NAMALWA (cell line): ENCODE results near the gene HHIPL1.
A peak's percentile ranks its signal among the peaks of the same experiment; 100 is the strongest.
"Not testable (repeated sequence)": the region's sequence is repeated elsewhere in the genome, so short reads cannot be mapped to it uniquely, and the experiment has no call there.

Source experiments
- DNase-seq: peaks from one replicate; pipeline ENCODE4 v3.0.0-alpha.2; 2015; ENCODE audit warnings: low spot score

HHIPL1 gene

DNA sequence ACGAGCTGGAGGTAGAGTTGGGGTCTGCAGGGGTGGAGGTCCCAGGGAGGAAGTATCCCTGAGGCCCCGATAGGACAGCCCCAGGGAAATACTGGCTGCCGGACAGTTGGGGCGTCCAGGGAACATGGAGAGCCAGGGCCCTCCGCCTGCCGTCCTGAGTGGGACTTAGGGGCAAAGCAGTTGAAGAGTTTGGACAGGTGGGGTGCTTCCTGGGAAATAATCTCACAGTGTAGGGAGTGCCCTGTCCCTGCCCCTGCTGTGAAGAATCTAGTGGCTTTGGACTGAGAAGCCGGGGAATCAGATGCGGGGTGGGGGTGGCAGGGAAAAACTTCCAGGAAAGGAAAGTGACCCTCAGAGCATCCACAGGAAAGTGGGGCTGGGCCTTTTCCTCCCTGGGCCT lies 9.8 kb upstream of the HHIPL1 start:
- DNase-seq: no peak

DNA sequence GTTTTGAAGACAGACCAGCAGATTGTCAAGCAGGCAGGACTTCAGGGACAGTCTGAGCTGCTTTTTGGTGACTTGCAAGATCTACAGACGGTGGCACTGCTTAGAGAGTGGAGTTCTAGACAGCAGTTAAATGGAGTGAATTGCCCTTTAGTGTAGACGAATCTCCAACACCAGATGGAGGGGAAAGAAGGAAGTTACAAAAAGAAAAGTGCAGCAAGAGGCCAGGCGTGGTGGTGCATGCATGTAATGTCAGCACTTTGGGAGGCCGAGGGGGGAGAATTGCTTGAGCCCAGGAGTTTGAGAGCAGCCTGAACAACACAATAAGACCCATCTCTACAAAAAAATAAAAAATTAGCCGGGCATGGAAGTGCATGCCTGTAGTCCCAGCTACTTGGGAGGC lies 8.4 kb upstream of the HHIPL1 start:
- DNase-seq: peak; percentile 49

DNA sequence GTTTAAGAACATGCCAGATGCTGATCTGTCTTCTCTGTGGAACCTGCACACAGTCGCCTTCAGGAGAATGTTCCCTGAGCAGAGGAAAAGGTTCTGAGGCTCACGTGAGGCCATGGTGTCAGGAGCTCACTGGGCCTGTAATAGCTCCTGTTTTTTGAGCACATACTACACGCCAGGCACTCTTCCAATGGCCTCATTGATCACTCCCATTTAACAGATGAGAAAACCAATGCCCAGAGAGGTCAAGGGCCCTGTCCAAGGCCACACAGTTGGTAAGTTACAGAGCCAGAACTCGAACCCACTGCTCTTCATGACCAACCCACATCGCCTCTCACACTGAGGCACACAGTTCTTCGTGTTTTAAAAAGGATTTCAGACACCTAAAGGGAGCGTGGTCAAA lies 7.3 kb upstream of the HHIPL1 start:
- no peak for DNase-seq

DNA sequence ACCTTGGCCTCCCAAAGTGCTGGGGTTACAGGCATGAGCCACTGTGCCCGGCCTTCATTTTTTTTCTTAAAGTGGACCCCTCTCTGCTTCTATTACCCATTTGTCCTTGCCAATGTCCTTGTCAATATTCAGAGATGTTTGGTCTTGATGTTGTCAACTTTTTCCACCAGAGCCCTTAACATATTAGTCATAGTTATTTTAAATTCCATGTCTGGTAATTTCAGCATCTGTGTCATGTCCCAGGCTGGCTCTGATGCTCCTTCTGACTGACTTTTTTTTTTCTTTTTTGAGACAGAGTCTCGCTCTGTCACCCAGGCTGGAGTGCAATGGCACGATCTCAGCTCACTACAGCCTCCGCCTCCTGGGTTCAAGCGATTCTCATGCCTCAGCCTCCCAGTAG lies 2.2 kb upstream of the HHIPL1 start:
- DNase-seq: not testable (repeated sequence)

DNA sequence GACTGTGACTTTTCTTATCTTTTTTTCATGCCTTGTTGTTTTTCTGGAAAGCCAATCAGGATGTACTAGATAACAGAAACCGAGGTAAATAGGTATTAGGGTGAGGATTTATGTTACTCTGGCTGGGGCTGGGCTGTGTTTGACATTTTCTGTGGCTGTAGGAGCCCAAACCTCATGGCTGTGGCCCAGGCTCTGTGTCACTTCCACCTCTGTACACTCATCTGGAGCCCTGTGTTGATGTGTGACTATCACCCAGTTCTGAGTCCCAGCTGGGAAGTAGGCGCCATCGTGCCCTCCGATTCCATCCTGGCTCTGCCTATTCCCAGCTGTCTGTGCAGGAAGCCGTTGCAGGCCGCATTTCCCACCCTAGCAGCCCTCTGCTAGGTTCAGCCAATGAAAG lies 1.6 kb upstream of the HHIPL1 start:
- DNase-seq: no peak

DNA sequence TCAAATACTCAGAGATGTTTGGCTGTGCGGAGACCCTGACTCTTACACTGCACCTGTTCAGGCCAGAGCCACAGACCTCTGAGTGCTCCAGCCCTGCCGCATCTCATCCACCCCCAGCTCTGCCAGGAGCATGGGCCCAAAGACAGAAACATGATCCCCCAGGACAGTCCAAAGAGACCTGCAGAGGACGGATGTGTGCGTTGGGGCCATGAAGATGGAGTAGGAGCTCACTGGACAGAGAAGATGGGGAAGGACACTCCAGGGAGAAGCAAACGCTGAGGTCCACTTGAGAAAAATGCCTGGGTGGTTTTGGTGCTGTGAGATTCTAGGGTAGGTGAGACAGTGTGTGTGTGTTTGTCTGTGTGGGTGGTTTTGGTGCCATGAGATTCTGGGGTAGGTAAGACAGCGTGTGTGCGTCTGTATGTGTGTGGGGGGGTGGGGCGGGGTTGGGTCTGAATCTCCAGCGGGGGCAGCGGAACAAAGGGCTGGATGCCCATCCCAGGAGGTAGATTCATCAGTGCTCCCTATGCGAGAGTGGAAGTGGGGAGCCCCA lies 818 bp upstream of the HHIPL1 start:
- DNase-seq: no peak

DNA sequence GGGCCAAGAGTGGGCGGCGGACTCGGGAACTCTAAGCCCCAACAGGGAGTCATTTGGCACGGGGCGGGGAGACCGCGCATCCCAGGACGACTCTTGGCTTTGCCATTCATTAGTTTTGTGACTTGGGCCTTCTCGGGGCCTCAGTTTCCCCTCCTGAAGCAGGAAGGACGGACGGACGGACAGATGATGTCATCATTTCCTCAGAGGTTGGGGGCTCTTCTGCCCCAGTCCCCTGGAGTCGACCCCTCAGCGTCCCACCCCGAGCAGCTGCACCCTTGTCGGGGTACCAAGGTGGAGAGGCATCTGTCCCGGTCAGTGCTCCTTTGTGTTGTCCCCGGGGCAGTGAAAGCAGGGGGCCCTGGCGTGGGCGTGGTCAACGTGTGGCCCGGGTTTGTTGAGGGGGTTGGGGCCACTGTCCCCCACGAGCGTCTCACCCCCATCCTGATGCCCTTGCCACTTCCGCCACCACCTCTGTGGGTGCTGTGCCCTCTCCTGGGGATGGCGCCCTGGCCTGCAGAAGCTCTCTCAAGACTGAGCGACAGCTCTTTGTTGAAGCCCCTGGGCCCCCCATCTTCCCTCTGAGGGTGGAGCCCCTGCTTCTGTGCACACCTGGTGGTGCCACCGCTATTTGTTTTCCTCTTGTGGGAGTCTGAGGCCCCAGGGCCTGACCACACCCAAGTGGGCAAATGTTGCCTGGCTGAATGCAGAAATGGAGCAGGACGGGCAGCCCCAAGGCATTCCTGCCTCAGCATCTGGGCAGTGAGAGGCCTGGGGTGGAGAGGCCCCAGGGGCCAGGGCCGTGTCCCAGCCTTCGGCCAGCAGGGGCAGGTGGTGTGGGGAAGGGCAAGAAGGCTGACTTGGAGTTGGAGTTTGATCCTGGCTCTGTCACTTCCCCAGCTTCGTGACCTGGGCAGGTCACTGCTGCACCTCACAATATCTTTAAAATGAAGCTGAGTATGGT lies 896 bp downstream of the HHIPL1 start:
- no peak for DNase-seq

DNA sequence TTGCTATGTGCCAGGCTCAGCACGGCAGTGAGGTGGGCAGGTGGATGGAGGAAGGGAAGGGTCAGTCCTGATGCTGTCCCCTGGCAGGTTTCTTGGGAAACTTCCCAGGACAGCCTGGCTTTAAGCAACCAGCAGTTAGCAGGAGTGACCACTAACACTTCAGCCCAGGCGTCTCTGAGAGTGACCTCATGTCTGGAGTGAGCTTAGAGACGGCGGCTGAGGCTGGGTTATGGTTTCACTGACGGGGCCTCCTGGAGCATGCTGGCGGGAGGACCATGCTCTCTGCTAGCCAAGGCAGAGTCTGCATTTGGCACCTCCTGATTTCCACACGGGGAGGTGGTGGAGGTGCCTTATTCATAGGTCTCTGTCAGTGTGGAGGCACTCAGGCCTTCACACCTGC lies 2.5 kb downstream of the HHIPL1 start:
- DNase-seq: no peak

DNA sequence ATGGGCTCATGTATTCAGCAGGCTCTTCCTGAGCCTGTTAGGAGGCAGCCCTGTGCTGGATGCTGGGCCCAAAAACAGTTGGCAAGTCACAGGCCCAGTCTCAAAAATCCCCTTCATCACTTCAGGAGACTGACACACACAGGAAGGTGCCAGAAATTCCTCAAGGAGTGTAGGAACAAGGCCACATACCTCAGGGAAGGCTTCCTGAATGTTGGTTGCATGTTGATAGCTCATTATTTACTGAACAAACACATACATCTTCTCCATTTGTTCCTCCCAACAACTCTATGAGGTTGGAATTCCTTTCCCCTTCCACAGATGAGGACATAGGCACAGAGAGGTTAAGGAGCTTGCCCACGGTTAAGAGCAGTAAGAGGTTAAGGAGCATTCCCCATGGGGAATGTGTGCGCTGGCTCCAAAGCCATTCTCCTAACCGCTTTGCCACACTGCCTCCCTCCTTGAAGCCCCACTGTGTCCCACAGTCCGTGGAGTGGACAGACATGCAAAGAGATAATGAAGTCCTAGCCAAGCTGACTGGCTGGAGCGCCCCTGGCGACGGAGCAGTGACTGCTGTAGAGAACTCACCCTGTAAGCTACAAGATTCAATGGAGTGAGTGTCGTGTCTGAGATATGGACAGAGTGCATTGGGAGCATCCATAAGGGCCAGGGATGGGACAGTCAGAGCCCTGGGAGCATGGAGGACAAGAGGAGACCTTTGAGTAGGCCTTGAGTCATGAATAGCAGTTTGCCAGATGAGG lies 3.3 kb downstream of the HHIPL1 start:
- no peak for DNase-seq

DNA sequence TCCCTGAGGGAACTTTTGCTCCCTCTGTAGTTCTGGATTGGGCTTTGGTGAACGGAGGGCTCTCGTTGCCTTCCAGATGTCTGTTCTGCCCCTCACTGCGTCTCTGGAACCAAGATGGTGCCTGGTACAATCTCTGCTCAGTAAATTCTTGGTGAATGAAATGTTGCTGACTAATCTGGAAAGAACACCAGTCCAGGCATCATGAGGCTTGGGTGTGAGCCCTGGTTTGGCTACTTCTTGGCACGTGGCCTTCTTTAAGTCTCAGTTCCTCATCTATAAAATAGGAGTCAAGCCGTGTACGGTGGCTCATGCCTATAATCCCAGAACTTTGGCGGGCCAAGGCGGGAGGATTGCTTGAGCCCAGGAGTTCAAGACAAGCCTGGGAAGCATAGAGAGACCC lies 4.3 kb downstream of the HHIPL1 start:
- DNase-seq: no peak

DNA sequence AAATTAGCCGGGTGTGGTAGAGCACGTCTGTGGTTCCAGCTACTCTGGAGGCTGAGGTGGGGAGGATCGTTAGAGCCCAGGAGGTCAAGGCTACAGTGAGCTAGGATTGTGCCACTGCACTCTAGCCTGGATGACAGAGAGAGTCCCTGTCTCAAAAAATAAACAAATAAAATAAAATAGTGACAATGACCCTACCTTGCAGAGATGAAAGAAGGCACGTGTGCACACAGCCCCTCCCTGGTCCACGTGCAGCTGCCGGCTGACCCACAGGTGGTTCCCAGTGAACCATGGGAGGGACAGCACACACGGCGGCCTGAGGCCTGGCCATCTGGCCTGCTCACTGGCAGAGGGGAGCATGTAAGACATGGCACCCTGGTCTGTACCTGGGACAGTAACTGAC lies 4.7 kb downstream of the HHIPL1 start:
- no peak for DNase-seq

DNA sequence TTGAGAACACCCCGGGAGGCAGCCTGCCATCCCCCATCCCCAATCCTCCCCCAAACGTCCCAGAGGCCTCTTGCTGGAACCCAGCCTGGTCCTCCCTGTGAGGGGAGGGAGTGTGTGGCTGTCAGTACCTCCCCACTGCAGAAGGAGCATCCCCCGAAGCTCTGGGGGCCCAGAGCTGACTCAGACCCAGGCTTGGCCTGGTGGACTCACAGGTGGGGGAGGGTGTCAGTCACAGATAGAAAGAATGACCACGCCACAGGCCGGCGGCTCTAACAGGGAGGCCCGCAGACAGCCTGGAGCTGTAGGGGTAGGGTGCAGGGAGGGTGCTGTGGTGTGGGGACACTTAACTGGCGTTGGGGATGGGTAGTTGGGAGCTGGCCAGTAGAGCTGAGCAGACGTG lies 5.3 kb downstream of the HHIPL1 start:
- no peak for DNase-seq

DNA sequence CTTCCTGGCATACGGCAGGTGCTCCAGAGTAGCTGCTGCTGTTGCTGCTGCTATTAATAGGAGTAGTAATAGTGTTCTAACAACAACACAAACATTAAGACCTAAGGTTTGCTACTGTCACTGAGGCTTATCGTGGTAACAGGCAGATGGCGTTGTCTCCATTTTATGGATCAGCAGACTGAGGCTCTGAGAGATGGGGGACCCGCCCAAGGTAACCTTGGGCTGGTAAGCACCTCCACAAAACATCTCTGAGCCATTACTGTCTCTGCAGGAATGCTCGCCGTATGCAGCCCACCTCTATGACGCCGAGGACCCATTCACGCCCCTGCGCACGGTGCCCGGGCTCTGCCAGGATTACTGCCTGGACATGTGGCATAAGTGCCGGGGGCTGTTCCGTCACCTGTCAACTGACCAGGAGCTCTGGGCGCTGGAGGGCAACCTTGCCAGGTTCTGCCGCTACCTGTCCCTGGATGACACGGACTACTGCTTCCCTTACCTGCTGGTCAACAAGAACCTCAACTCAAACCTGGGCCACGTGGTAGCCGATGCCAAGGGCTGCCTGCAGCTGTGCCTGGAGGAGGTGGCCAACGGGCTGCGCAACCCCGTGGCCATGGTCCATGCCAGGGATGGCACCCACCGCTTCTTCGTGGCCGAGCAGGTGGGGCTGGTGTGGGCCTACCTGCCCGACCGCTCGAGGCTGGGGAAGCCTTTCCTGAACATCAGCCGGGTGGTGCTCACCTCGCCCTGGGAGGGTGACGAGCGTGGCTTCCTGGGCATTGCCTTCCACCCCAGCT lies 7.2 kb downstream of the HHIPL1 start:
- DNase-seq: no peak

DNA sequence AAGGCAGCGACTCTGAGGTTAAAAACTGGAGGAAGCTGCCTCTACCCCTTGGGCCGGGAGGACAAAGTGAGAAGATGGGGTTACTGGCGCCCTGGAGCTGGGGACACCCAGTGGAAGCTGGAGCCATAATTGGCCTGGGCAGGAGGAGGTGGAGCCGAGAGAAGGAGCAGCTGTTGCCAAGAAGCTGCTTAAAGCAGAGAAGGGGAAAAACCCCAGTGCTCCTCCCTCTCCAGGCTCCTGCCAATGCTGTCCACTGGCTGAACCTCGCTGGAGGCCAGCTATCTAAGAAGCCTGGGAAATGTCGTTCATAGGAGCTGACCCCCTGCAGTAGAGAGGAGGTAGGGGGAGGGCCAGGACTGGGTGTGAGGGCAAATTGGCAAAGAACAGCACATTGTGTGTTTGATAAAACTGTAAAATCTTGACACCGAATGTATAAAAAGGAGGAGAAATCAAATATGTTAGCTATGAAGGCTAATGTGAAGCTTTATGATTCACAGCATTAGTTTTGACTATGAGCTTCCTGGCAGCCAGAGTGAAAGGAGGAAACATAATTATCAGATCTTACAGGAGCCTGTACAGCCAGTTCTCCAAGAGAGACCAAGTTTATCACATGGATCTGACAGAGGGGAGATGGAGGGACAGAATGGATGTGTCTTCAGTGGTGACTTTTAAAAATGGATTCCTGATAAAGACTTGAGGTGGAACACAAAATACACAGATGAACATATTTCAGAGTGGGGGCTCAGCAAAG lies 9.5 kb downstream of the HHIPL1 start:
- DNase-seq: no peak

DNA sequence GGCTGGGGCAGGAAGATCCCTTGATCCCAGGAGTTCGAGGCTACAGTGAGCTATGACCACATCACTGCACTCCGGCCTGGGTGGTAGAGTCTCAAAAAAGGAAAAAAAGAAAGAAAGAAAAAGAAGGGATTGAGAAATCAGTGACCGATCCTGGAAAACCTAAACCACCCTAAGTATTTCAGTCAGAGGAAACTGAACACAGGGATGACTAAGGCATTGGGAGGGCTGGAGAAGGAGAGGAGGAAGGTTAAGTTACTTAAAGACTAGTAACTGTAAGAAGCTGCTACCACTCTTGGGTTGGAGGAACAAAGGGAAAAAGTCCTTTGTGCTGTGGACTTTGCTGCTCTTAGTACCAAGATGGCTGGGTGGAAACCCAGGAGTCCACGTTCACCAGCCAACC lies 10.6 kb downstream of the HHIPL1 start:
- DNase-seq: no peak

DNA sequence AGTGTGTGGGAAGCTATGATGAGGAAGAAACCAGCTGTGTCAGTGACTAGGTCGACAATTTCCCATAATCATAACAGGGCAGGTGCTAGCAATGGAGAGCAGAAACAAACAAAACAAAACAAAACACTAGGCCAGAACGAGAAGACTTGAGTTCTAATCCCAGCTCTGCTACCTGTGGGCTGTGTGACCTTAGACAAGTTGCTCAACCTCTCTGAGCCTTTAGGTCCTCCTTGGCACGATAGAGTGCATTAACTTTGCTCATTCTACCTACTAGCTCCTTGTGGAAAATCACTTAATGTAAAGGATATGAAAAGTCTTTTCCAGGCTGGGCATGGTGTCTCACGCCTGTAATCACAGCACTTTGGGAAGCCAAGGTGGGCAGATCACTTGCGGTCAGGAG lies 11.2 kb downstream of the HHIPL1 start:
- DNase-seq: no peak

DNA sequence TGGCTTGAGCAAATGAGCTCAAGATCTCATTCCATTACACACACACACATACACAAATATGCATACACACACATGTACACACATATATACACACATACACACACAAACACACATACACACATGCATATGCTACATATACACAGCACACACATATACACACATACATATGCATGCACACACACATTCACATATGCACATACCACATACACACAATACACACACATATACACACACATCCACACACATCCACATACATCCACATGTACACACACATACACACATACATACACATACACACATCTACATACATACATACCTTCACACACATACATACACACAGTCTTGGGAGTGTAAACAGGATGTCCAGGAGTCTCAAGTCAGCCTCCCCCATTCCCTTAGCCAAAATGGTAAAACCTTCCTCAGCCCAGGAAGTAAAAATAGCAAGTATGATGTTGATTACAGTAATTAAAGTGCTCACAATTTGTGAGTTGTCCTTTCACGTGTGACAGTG lies 12.8 kb downstream of the HHIPL1 start:
- DNase-seq: no peak

DNA sequence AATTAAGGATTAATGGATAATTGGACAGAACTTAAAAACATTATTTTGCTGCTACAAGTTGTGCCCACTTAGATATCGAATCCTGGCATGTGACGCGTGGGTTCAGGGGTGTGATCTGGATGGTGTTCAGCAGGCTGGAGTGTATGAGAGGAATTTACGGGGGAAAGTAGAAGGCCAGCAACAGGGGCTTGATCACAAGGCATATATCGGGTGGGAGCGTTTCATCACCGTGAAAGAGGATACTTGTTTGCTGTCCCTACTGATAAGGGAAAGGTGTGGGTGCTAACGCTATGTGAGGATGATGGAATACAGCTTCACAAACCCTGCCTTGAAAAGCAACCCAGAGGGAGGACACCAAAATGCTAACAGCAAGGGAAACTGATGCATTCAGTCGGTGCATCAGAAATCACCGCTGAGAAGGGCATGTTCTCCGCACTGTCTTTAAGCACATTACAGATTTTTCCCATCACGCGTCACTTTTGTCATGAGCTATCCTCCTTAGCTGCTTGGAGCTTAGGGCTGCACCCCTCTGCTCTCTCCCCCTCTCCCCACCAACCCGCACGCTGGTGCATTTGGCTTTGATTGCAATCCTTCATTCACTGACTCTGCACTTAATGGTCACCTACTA lies 13.4 kb downstream of the HHIPL1 start:
- DNase-seq: no peak

DNA sequence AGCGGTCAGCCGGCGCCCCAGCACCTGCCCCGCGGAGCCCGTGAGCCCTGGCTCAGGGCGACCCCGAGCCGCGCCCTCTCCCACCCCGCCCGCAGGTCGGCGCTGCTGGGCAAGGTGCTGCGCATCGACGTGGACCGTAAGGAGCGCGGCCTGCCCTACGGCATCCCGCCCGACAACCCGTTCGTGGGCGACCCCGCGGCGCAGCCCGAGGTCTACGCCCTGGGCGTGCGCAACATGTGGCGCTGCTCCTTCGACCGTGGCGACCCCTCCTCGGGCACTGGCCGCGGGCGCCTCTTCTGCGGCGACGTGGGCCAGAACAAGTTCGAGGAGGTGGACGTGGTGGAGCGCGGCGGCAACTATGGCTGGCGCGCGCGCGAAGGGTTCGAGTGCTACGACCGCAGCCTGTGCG lies 14.4 kb downstream of the HHIPL1 start:
- no peak for DNase-seq

DNA sequence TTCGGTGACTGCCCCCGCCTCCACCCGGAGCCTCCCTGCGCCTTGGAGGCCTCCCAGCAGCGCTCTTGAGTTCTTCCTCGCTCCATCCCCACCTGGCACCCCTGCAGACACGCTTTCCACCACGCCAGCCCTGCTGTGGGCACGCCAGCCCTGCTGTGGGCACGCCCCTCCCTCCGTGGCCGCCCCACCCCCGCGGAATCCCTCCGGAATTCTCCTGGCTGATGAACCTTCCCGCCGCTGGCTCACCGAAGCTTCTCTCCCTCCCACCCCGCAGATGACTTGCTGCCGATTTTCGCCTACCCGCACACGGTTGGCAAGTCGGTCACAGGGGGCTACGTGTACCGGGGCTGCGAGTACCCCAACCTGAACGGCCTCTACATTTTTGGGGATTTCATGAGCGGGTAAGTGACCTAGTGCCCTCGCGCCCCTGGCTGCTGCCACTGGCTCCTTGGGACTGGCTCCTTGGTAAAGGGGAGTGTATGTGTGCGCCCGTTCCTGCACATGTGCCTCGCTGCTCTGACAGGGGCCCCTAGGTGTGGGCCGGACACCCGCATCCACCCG lies 15.2 kb downstream of the HHIPL1 start:
- no peak for DNase-seq
